ENCODE measurements around the gene DYRK4.
A peak's percentile ranks its signal among the peaks of the same experiment; 100 is the strongest.
"Not testable (repeated sequence)": the region's sequence is repeated elsewhere in the genome, so short reads cannot be mapped to it uniquely, and the experiment has no call there.

The DYRK4 gene, protein sequence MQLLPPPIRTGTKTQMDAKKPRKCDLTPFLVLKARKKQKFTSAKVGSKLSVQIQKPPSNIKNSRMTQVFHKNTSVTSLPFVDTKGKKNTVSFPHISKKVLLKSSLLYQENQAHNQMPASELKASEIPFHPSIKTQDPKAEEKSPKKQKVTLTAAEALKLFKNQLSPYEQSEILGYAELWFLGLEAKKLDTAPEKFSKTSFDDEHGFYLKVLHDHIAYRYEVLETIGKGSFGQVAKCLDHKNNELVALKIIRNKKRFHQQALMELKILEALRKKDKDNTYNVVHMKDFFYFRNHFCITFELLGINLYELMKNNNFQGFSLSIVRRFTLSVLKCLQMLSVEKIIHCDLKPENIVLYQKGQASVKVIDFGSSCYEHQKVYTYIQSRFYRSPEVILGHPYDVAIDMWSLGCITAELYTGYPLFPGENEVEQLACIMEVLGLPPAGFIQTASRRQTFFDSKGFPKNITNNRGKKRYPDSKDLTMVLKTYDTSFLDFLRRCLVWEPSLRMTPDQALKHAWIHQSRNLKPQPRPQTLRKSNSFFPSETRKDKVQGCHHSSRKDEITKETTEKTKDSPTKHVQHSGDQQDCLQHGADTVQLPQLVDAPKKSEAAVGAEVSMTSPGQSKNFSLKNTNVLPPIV

DNA sequence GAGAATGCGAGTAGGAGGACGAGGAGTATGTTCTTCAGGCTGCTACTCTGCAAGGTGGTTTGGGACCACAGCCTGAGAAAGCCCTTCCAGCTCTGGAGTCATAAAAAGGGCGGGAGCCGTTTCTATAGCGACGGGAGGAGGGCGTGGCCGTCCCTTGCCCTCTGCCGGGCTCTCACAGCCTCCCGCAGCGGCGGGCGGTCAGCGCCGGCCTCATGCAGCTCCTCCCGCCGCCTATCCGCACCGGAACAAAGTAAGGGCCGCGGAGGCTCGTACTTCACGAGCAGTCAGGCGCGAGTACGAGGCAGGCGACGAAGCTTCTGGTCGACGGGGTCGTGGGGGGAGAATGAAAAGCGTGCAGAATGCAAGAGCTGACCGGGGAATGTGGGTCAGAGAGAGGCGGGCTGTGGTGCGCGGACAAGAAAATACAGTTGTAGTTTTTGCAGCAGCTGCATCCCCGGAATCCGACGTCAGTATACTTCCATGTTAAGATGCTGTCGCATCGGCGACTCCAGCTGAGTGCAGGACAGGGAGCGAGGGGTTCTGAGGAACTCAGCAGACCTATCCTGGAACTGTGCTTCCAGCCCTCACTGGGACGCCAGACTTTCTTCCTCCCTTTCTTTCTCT, at the start of gene DYRK4:
Gene DYRK4 (plus strand): TSS at position 175 of the 624 bp plus-strand sequence. CDS start 38 bp downstream, at position 213.
- TF ChIP-seq, protein P1, sequence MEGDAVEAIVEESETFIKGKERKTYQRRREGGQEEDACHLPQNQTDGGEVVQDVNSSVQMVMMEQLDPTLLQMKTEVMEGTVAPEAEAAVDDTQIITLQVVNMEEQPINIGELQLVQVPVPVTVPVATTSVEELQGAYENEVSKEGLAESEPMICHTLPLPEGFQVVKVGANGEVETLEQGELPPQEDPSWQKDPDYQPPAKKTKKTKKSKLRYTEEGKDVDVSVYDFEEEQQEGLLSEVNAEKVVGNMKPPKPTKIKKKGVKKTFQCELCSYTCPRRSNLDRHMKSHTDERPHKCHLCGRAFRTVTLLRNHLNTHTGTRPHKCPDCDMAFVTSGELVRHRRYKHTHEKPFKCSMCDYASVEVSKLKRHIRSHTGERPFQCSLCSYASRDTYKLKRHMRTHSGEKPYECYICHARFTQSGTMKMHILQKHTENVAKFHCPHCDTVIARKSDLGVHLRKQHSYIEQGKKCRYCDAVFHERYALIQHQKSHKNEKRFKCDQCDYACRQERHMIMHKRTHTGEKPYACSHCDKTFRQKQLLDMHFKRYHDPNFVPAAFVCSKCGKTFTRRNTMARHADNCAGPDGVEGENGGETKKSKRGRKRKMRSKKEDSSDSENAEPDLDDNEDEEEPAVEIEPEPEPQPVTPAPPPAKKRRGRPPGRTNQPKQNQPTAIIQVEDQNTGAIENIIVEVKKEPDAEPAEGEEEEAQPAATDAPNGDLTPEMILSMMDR (IDR thresholded peaks at IDR 0.05) = no peak
- no peak within 1 kb of the TSS for H3K27ac ChIP-seq
- H3K4me3 ChIP-seq (ENCODE audit: low read depth in 1 of 2, low read length in 1 of 2) = peak within 1 kb of the TSS; percentile 12 to 18
- peaks cover 6 to 17% of the 10 kb centered on the region in 2 experiments for H3K4me1 ChIP-seq (ENCODE audit: control insufficient read depth in 1 of 2, insufficient read depth in 1 of 2, low read depth in 1 of 2, low read length in 1 of 2)
- H3K36me3 ChIP-seq = peaks cover 3% of the 10 kb centered on the region
- no peaks in the 10 kb centered on the region for H3K9me3 ChIP-seq
- peaks cover 18% of the 10 kb centered on the region for H3K27me3 ChIP-seq

DNA sequence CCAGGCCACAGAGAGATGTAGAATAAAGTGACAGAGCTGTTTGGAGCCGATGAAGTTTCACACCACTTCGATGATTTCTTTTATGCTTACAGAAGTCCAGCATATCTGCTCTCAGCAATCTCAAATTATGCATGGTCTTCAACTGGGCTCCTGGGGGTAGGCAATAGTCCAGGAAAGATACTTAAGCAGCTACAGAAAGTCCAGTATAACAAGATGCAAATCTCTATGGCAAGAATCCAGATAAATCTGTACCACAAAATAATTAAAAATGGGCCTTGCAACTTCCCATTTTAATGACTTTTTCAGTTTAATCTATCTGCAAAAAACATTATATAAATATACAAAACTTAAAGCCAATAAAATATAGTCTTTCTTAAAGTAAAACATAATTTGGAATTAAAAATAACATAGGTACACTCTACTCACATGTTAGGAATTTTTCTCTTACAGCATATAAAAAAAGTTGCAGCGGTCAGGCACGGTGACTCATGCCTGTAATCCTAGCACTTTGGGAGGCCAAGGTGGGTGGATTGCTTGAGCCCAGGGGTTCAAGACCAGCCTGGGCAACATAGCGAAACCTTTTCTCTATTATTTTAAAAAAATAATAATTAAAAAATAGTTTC, 43.8 kb upstream of the DYRK4 start:
- H3K9me3 ChIP-seq = no peaks in the 10 kb centered on the region
- no peaks in the 10 kb centered on the region for H3K27me3 ChIP-seq
- H3K4me1 ChIP-seq (ENCODE audit: control insufficient read depth in 1 of 2, insufficient read depth in 1 of 2, low read depth in 1 of 2, low read length in 1 of 2) = no peaks in the 10 kb centered on the region
- H3K36me3 ChIP-seq = peaks cover 28% of the 10 kb centered on the region
- no peak overlapping the region for H3K4me3 ChIP-seq (ENCODE audit: low read depth in 1 of 2, low read length in 1 of 2)
- TF ChIP-seq, protein P1 (IDR thresholded peaks at IDR 0.05) = no peak
- H3K27ac ChIP-seq = no peak overlapping the region

DNA sequence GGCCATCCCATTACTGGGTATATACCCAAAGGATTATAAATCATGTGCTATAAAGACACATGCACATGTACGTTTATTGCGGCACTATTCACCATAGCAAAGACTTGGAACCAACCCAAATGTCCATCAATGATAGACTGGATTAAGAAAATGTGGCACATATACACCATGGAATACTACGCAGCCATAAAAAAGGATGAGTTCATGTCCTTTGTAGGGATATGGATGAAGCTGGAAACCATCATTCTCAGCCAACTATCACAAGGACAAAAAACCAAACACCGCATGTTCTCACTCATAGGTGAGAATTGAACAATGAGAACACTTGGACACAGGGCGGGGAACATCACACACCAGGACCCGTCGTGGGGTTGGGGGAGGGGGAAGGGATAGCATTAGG, 38.6 kb upstream of the DYRK4 start:
- not testable (repeated sequence) for H3K27me3 ChIP-seq; H3K9me3 ChIP-seq; H3K4me1 ChIP-seq (ENCODE audit: control insufficient read depth in 1 of 2, insufficient read depth in 1 of 2, low read depth in 1 of 2, low read length in 1 of 2); H3K27ac ChIP-seq; H3K4me3 ChIP-seq (ENCODE audit: low read depth in 1 of 2, low read length in 1 of 2)
- peaks cover 14% of the 10 kb centered on the region for H3K36me3 ChIP-seq

DNA sequence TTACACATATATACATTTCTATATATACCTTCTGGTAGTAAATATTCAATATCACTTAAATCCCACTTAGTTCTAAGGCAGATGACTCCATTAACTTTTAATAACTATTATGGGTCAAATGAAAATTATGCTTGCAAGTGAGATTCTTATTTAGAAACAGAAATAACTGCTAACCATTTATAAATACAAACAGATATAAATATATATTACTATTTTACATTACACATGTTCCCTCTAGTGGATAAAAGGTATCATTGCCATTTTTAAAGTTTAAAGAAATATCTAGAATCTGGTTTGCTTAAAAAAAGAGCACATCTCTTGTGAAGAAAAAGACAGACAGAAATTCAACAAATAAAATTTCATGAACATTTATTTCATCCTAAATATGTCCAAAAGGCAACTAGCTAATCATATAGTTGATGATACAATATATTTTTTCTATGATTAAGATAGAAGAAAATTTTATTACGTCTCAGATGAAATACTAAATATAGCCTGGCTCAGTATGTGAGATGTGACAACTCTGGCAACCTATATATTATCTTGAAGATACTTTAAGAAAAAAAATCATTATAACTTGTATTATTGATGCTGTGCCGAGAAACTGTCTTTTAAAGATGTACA, 35.0 kb upstream of the DYRK4 start:
- Histone ChIP-seq H3K27ac (no peak overlapping the region), H3K36me3 (peaks cover 18% of the 10 kb centered on the region), H3K27me3 (no peaks in the 10 kb centered on the region), H3K4me3 (ENCODE audit: low read depth in 1 of 2, low read length in 1 of 2) (no peak overlapping the region), H3K4me1 (ENCODE audit: control insufficient read depth in 1 of 2, insufficient read depth in 1 of 2, low read depth in 1 of 2, low read length in 1 of 2) (no peaks in the 10 kb centered on the region), H3K9me3 (no peaks in the 10 kb centered on the region)
- TF ChIP-seq, protein P1 (IDR thresholded peaks at IDR 0.05) = peak; percentile 48

DNA sequence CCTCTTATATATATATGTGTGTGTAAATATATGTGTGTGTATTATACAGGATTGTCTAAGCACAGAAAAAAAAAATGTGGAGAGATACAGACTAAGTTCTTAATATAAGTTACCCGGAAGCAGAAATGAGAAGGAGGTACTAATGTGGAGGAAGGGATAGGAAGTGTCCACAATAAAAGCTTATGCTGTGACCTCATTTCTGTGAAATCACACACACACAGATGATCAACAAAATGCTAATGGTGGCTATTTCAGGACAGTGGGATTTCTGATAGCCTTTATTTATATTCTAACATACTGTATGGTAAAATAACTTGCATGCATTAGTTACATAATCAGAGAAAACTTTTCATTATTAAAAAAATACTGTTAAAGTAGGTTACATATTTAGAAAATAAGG, 31.8 kb upstream of the DYRK4 start:
- no peaks in the 10 kb centered on the region for H3K4me1 ChIP-seq (ENCODE audit: control insufficient read depth in 1 of 2, insufficient read depth in 1 of 2, low read depth in 1 of 2, low read length in 1 of 2)
- H3K9me3 ChIP-seq = no peaks in the 10 kb centered on the region
- H3K27ac ChIP-seq = no peak overlapping the region
- TF ChIP-seq, protein P1 (IDR thresholded peaks at IDR 0.05) = no peak
- H3K27me3 ChIP-seq = no peaks in the 10 kb centered on the region
- H3K36me3 ChIP-seq = peaks cover 29% of the 10 kb centered on the region
- no peak overlapping the region for H3K4me3 ChIP-seq (ENCODE audit: low read depth in 1 of 2, low read length in 1 of 2)

Measured in neutrophil (primary cell).